ENCODE results near the gene USP4.
"Not testable (repeated sequence)": the region's sequence is repeated elsewhere in the genome, so short reads cannot be mapped to it uniquely, and the experiment has no call there.

Gene USP4

GRCh38 chr3:49351521-49352011 is 11.7 kb upstream of the USP4 start:
- no peak for DNase-seq

- no peak for DNase-seq
Measured at GRCh38 chr3:49349348-49350114, 9.7 kb upstream of the USP4 start.

- not testable (repeated sequence) for DNase-seq
Measured at GRCh38 chr3:49348361-49348760, 8.5 kb upstream of the USP4 start.

- DNase-seq, result no peak
Measured at GRCh38 chr3:49346797-49347251, 7.0 kb upstream of the USP4 start.

GRCh38 chr3:49343163-49343562 is 3.3 kb upstream of the USP4 start:
- DNase-seq, result no peak

GRCh38 chr3:49341996-49342395 is 2.1 kb upstream of the USP4 start:
- no peak for DNase-seq

GRCh38 chr3:49339581-49339940 is 292 bp downstream of the USP4 start:
- peak; percentile 30 for DNase-seq

- DNase-seq, result no peak
Measured at GRCh38 chr3:49333916-49334633, 5.8 kb downstream of the USP4 start.

- DNase-seq, result no peak
Measured at GRCh38 chr3:49333091-49333490, 6.8 kb downstream of the USP4 start.

GRCh38 chr3:49329186-49329585 is 10.7 kb downstream of the USP4 start:
- no peak for DNase-seq

- DNase-seq, result not testable (repeated sequence)
Measured at GRCh38 chr3:49328350-49328749, 11.5 kb downstream of the USP4 start.

GRCh38 chr3:49327485-49327884 is 12.4 kb downstream of the USP4 start:
- no peak for DNase-seq

- no peak for DNase-seq
Measured at GRCh38 chr3:49324768-49325167, 15.1 kb downstream of the USP4 start.

GRCh38 chr3:49316696-49317457 is 23.0 kb downstream of the USP4 start:
- DNase-seq, result no peak

- no peak for DNase-seq
Measured at GRCh38 chr3:49313896-49314688, 25.8 kb downstream of the USP4 start.

- DNase-seq, result no peak
Measured at GRCh38 chr3:49311283-49311682, 28.6 kb downstream of the USP4 start.

GRCh38 chr3:49310677-49311076 is 29.2 kb downstream of the USP4 start:
- DNase-seq, result no peak

GRCh38 chr3:49305608-49306007 is 34.2 kb downstream of the USP4 start:
- DNase-seq, result no peak

GRCh38 chr3:49302613-49303012 is 37.2 kb downstream of the USP4 start:
- no peak for DNase-seq

GRCh38 chr3:49300595-49300994 is 39.3 kb downstream of the USP4 start:
- no peak for DNase-seq

- DNase-seq, result no peak
Measured at GRCh38 chr3:49298511-49298910, 41.3 kb downstream of the USP4 start.

- DNase-seq, result no peak
Measured at GRCh38 chr3:49296781-49297411, 43.0 kb downstream of the USP4 start.

Data from activated CD8-positive, alpha-beta memory T cell treated with anti-CD3 and anti-CD28 coated beads, Interleukin-2, amount 50 U/mL, for 4 hours (primary cell).